GM23248 (cell line): ENCODE results near the gene ARHGEF12. TPM values are rescaled to one million over a fixed set of nuclear protein-coding genes. Genes with fewer than 3 reads are reported as not detected.

ENCODE experiments used
- DNase-seq: peaks from one replicate; pipeline ENCODE4 v3.0.0-alpha.2; 2015
- H2AFZ ChIP-seq: fragments of 200-600 bp; sonication (generic); 2 replicates; pipeline ENCODE4 v1.6.1; 2016; ENCODE audit warnings: antibody characterized with exemption
- H3F3A ChIP-seq: fragments of 200-600 bp; sonication (generic); 2 replicates; pipeline ENCODE4 v1.6.1; 2016; ENCODE audit warnings: mild to moderate bottlenecking, antibody characterized with exemption, mixed run types; ENCODE audit not compliant: insufficient read depth
- H3K27ac ChIP-seq: fragments of 200-600 bp; sonication (generic); 2 replicates; pipeline ENCODE4 v1.5.1; 2016; ENCODE audit warnings: mild to moderate bottlenecking
- H3K27me3 ChIP-seq: fragments of 200-600 bp; sonication (generic); replicated peaks from 2 replicates; pipeline ENCODE4 v1.6.1; 2016; ENCODE audit warnings: mild to moderate bottlenecking; ENCODE audit not compliant: insufficient read depth
- H3K36me3 ChIP-seq: fragments of 200-600 bp; sonication (generic); 2 replicates; pipeline ENCODE4 v1.6.1; 2016; ENCODE audit warnings: low read depth, mild to moderate bottlenecking
- H3K4me1 ChIP-seq: fragments of 200-600 bp; sonication (generic); 2 replicates; pipeline ENCODE4 v1.6.1; 2016; ENCODE audit warnings: mild to moderate bottlenecking; ENCODE audit not compliant: insufficient read depth
- H3K4me2 ChIP-seq: fragments of 200-600 bp; sonication (generic); one replicate; pipeline ENCODE4 v1.6.1; 2016; ENCODE audit warnings: mild to moderate bottlenecking; ENCODE audit not compliant: unreplicated experiment
- H3K4me3 ChIP-seq: fragments of 200-600 bp; sonication (generic); 2 replicates; pipeline ENCODE4 v1.5.1; 2016; ENCODE audit warnings: mild to moderate bottlenecking
- H3K79me2 ChIP-seq: fragments of 200-600 bp; sonication (generic); 2 replicates; pipeline ENCODE4 v1.6.1; 2016; ENCODE audit warnings: mild to moderate bottlenecking; ENCODE audit not compliant: insufficient read depth
- H3K9ac ChIP-seq: fragments of 200-600 bp; sonication (generic); 2 replicates; pipeline ENCODE4 v1.6.1; 2016; ENCODE audit warnings: mild to moderate bottlenecking
- H3K9me2 ChIP-seq: fragments of 200-600 bp; sonication (generic); 2 replicates; pipeline ENCODE4 v1.6.1; 2016; ENCODE audit warnings: mixed run types, mild to moderate bottlenecking, moderate library complexity; ENCODE audit not compliant: insufficient read depth
- H3K9me3 ChIP-seq: fragments of 200-600 bp; sonication (generic); one replicate; pipeline ENCODE4 v1.6.1; 2017; ENCODE audit warnings: low read depth
- H4K20me1 ChIP-seq: fragments of 200-600 bp; sonication (generic); 2 replicates; pipeline ENCODE4 v1.6.0; 2016; ENCODE audit not compliant: insufficient read depth
- EZH2 ChIP-seq: fragments of 200-600 bp; sonication (generic); IDR thresholded peaks from 2 replicates; pipeline ENCODE4 v1.6.1; 2018; ENCODE audit warnings: antibody characterized with exemption, mild to moderate bottlenecking; ENCODE audit not compliant: insufficient read depth, poor library complexity, severe bottlenecking
- EZH2phosphoT487 ChIP-seq: fragments of 200-600 bp; sonication (generic); IDR thresholded peaks from 2 replicates; pipeline ENCODE4 v1.6.1; 2018; ENCODE audit warnings: antibody characterized with exemption, moderate library complexity, mild to moderate bottlenecking, low read depth; ENCODE audit not compliant: insufficient read depth
- WGBS, 2 experiments: methylation state at CpG; one replicate each; pipeline ENCODE4 v1.1.6; 2015 to 2017; ENCODE audit warnings: low lambda C conversion rate in 2 of 2, low coverage in 1 of 2; ENCODE audit errors: missing lambda C conversion rate in 2 of 2; 5-methylcytosine and 5-hydroxymethylcytosine counted together
- in situ Hi-C: fragments of 300-500 bp; cut with MboI; formaldehyde crosslinking; loops from 2 replicates; pipeline ENCODE4 v1.15.0; 2020
- polyA plus RNA-seq: library from polyadenylated mRNA; unstranded; fragments of >200 nt; fragmentation: Nextera tagmentation; extraction: Ambion mirVana; gene quantifications from 2 replicates; pipeline ENCODE4 v1.2.1, GENCODE V29; 2016
- total RNA-seq: library from RNA; depleted of rRNA; stranded (reverse); fragments of >200 nt; shearing (Covaris generic); gene quantifications from 2 replicates; pipeline ENCODE4 v1.2.3, GENCODE V29; 2014; rRNA removed

ARHGEF12 gene, protein sequence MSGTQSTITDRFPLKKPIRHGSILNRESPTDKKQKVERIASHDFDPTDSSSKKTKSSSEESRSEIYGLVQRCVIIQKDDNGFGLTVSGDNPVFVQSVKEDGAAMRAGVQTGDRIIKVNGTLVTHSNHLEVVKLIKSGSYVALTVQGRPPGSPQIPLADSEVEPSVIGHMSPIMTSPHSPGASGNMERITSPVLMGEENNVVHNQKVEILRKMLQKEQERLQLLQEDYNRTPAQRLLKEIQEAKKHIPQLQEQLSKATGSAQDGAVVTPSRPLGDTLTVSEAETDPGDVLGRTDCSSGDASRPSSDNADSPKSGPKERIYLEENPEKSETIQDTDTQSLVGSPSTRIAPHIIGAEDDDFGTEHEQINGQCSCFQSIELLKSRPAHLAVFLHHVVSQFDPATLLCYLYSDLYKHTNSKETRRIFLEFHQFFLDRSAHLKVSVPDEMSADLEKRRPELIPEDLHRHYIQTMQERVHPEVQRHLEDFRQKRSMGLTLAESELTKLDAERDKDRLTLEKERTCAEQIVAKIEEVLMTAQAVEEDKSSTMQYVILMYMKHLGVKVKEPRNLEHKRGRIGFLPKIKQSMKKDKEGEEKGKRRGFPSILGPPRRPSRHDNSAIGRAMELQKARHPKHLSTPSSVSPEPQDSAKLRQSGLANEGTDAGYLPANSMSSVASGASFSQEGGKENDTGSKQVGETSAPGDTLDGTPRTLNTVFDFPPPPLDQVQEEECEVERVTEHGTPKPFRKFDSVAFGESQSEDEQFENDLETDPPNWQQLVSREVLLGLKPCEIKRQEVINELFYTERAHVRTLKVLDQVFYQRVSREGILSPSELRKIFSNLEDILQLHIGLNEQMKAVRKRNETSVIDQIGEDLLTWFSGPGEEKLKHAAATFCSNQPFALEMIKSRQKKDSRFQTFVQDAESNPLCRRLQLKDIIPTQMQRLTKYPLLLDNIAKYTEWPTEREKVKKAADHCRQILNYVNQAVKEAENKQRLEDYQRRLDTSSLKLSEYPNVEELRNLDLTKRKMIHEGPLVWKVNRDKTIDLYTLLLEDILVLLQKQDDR (N-terminal part only)
- total RNA-seq: 52.7 and 57.9 TPM in 2 replicates
- polyA plus RNA-seq: 20.3 and 20.4 TPM in 2 replicates

GRCh38 chr11:120335908-120336640, at the start of gene ARHGEF12:
ARHGEF12 (plus strand) TSS chr11:120336413; CDS start chr11:120337244, 831 bp downstream.
- Histone ChIP-seq H3K9me3 (no peaks in the 10 kb centered on the region), H3K27me3 (no peaks in the 10 kb centered on the region), H3K9ac (peak within 1 kb of the TSS; percentile 90), H3K4me2 (peak within 1 kb of the TSS; percentile 96), H3K79me2 (peaks cover 52% of the 10 kb centered on the region), H3K4me1 (peaks cover 55% of the 10 kb centered on the region), H4K20me1 (peaks cover 9% of the 10 kb centered on the region), H3F3A (peaks cover 79% of the 10 kb centered on the region), H3K9me2 (no peaks in the 10 kb centered on the region), H3K36me3 (no peaks in the 10 kb centered on the region), H2AFZ (peak within 1 kb of the TSS; percentile 89), H3K27ac (peak within 1 kb of the TSS; percentile 82), H3K4me3 (peak within 1 kb of the TSS; percentile 96)
- peak; percentile 98 for DNase-seq
- TF ChIP-seq EZH2phosphoT487 (no peak), EZH2 (no peak)
- in situ Hi-C loops: no loop called here
- WGBS, 2 experiments: 2% methylated on average over 54 to 68 of the region's 92 CpGs

DNA sequence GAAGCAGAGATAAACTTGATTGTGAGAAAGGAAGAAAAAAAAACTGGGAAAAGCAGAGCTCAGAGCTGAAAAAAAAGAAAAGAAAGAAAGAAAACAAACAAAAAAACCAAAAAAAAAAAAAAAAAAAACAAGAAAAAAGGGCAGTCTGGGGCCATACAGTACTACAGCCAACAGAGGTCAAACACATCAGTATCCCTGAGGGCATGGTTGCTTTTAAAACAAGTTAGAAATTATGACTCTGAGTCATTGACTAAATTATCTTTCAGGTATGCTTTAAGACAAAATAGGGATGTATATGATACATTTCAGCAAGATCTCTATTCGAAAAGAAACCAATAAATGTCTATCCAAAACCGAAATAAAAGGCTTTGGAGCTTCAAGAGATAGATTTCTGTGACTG, 48.2 kb upstream of the ARHGEF12 start:
- H3F3A ChIP-seq: peaks cover 10% of the 10 kb centered on the region; the same call in 1 of the 2 replicates
- H2AFZ ChIP-seq: no peak overlapping the region
- no peaks in the 10 kb centered on the region for H3K79me2 ChIP-seq
- DNase-seq: no peak
- no peaks in the 10 kb centered on the region for H3K36me3 ChIP-seq
- H3K9me3 ChIP-seq: no peaks in the 10 kb centered on the region
- no peak overlapping the region for H3K4me3 ChIP-seq
- H3K9me2 ChIP-seq: no peaks in the 10 kb centered on the region
- no peaks in the 10 kb centered on the region for H4K20me1 ChIP-seq
- no peak overlapping the region for H3K27ac ChIP-seq
- H3K4me2 ChIP-seq: no peak overlapping the region
- in situ Hi-C loops: no loop called here
- peaks cover 11% of the 10 kb centered on the region for H3K4me1 ChIP-seq
- 82 to 90% methylated on average over 2 of the region's 2 CpGs for WGBS, 2 experiments
- no peak overlapping the region for H3K9ac ChIP-seq
- H3K27me3 ChIP-seq: peaks cover 14% of the 10 kb centered on the region; the same call in 1 of the 2 replicates
- TF ChIP-seq EZH2 (no peak), EZH2phosphoT487 (no peak)

DNA sequence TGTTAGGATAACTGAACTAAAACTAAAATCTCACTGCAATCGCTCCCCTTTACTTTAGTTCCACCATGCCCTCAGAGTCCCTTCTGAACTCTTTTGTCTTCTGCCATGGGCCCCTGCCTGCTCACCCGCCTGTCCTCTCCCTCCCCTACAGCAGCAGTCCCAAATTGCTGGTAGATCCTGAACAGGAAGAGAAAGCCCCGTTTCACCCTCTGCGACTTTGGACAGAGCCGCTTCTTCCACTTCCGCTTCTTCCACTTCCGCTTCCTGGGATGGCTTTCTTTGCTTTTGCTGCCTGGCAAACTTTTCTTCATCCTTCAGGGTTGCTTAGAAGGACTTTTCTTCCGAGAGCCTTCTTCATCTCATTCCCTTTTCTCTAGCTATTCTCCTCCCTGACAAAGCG, 46.8 kb upstream of the ARHGEF12 start:
- Histone ChIP-seq H3K9me3 (no peaks in the 10 kb centered on the region), H3K4me1 (peaks cover 11% of the 10 kb centered on the region), H3K4me2 (no peak overlapping the region), H4K20me1 (no peaks in the 10 kb centered on the region), H3K79me2 (no peaks in the 10 kb centered on the region), H2AFZ (no peak overlapping the region), H3K27me3 (peaks cover 27% of the 10 kb centered on the region), H3K4me3 (no peak overlapping the region), H3K36me3 (no peaks in the 10 kb centered on the region), H3F3A (peaks cover 10% of the 10 kb centered on the region; the same call in 1 of the 2 replicates), H3K27ac (no peak overlapping the region), H3K9me2 (no peaks in the 10 kb centered on the region), H3K9ac (no peak overlapping the region)
- DNase-seq: no peak
- 79 to 85% methylated on average over 9 of the region's 9 CpGs for WGBS, 2 experiments
- no peak for TF ChIP-seq EZH2
- no peak for TF ChIP-seq EZH2phosphoT487
- in situ Hi-C loops: no loop called here
